HepG2 (cell line): Measurements from ENCODE around the gene GLIS1. TPM values are rescaled to one million over a fixed set of nuclear protein-coding genes. Genes with fewer than 3 reads are reported as not detected.

ENCODE experiments used
- ATAC-seq: fragments of 200-7000 bp; cut with Tn5 transposase; 3 replicates; pipeline ENCODE4 v1.9.1; 2020; ENCODE audit warnings: mild to moderate bottlenecking, moderate library complexity
- BruUV-seq: library from RNA; stranded (reverse); fragments of 400-500 nt; replicated peaks from 2 replicates; lab custom pipeline; 2021; lab: Mats Ljungman, UMichigan
- CTCF ChIA-PET: fragments of 300-600 bp; formaldehyde crosslinking; extraction: SDS; loops from one replicate; lab custom pipeline; 2021; ENCODE audit warnings: low total read pairs, inconsistent platforms, low intra/inter-chr PET ratio; lab: Yijun Ruan, JAX
- POLR2A ChIA-PET: fragments of 350-600 bp; sonication (Branson Sonifier 250); formaldehyde crosslinking; loops from one replicate; lab custom pipeline; 2020; ENCODE audit warnings: antibody characterized with exemption, inconsistent platforms; lab: Yijun Ruan, JAX
- DNase-seq: peaks from one replicate; pipeline ENCODE4 v3.0.0-alpha.2; 2015; ENCODE audit warnings: low spot score
- FAIRE-seq: peaks from 3 replicates; lab custom pipeline; 2011; peaks lifted over from hg19 to GRCh38; lab: Jason Lieb, UNC
- H2AFZ ChIP-seq: one replicate; pipeline ENCODE4 v1.6.1; 2011; ENCODE audit warnings: low read length, inconsistent platforms
- H3K27ac ChIP-seq: fragments of 300-600 bp; 3 replicates; pipeline ENCODE4 v1.8.0; 2011; ENCODE audit warnings: mixed run types, mild to moderate bottlenecking, mixed read lengths, low read length, inconsistent platforms; ENCODE audit not compliant: insufficient read depth; ENCODE audit errors: extremely low read length
- H3K27me3 ChIP-seq, 2 experiments: fragments of 200-600 bp in 1 of 2; 2 replicates in 1 of 2; 3 replicates in 1 of 2; pipeline versions ENCODE4 v1.6.0 to v1.8.0; 2011; ENCODE audit warnings: low read length in 2 of 2, mild to moderate bottlenecking in 2 of 2, moderate library complexity in 2 of 2, inconsistent platforms in 1 of 2; ENCODE audit not compliant: insufficient read depth in 2 of 2, control insufficient read depth in 1 of 2
- H3K36me3 ChIP-seq, 2 experiments: fragments of 200-600 bp in 1 of 2; replicated peaks in 1 of 2; 2 replicates in 1 of 2; 3 replicates in 1 of 2; pipeline versions ENCODE4 v1.5.1 to v1.8.0; 2011; ENCODE audit warnings: low read length in 2 of 2, inconsistent platforms in 1 of 2; ENCODE audit not compliant: insufficient read depth in 2 of 2, control insufficient read depth in 1 of 2
- H3K4me1 ChIP-seq: 2 replicates; pipeline ENCODE4 v1.5.1; 2012; ENCODE audit warnings: low read length, inconsistent platforms; ENCODE audit not compliant: insufficient read depth
- H3K4me2 ChIP-seq: 2 replicates; pipeline ENCODE4 v1.6.0; 2011; ENCODE audit warnings: low read depth, low read length, inconsistent platforms
- H3K4me3 ChIP-seq, 3 experiments: fragments of 200-600 bp in 1 of 3; sonication (generic), shearing (Covaris generic) in 1 of 3; replicated peaks in 1 of 3; 2 replicates each; pipeline ENCODE4 v1.5.1; 2011 to 2016; ENCODE audit warnings: low read length in 3 of 3, inconsistent platforms in 2 of 3, low read depth in 2 of 3, mild to moderate bottlenecking in 2 of 3, control low read depth in 1 of 3, mixed read lengths in 1 of 3; ENCODE audit not compliant: insufficient read depth in 1 of 3
- H3K79me2 ChIP-seq: one replicate; pipeline ENCODE4 v1.6.1; 2011; ENCODE audit warnings: low read length, inconsistent platforms; ENCODE audit not compliant: insufficient read depth
- H3K9ac ChIP-seq: 2 replicates; pipeline ENCODE4 v1.6.0; 2011; ENCODE audit warnings: mild to moderate bottlenecking, low read depth, low read length, inconsistent platforms; ENCODE audit not compliant: insufficient read depth
- H3K9me3 ChIP-seq: 2 replicates; pipeline ENCODE4 v1.5.1; 2012; ENCODE audit warnings: mild to moderate bottlenecking, low read length
- H4K20me1 ChIP-seq: 2 replicates; pipeline ENCODE4 v1.6.0; 2011; ENCODE audit warnings: inconsistent platforms, mild to moderate bottlenecking, low read length, moderate library complexity; ENCODE audit not compliant: insufficient read depth
- CAMTA2 ChIP-seq: sonication (generic); formaldehyde crosslinking; IDR thresholded peaks from 2 replicates; pipeline ENCODE4 v1.4.0; 2020; ENCODE audit warnings: mild to moderate bottlenecking, missing genetic modification reagents, borderline replicate concordance
- FOXP1 ChIP-seq, 2 experiments: fragments of 450-650 bp in 1 of 2; IDR thresholded peaks; 2 replicates each; pipeline ENCODE4 v1.6.1; 2017 to 2018; ENCODE audit warnings: antibody characterized with exemption in 1 of 2
- KLF9 ChIP-seq: IDR thresholded peaks from 2 replicates; pipeline ENCODE4 v1.6.1; 2016; ENCODE audit warnings: low read depth
- MIER2 ChIP-seq: IDR thresholded peaks from 2 replicates; pipeline ENCODE4 v1.6.1; 2016; ENCODE audit warnings: missing biosample characterization, missing genetic modification reagents
- ZNF547 ChIP-seq: sonication (generic); formaldehyde crosslinking; IDR thresholded peaks from 2 replicates; pipeline ENCODE4 v1.5.1; 2020; ENCODE audit warnings: mild to moderate bottlenecking, missing genetic modification reagents
- ZNF768 ChIP-seq: sonication (generic); formaldehyde crosslinking; IDR thresholded peaks from 2 replicates; pipeline ENCODE4 v1.4.0; 2020; ENCODE audit warnings: missing genetic modification reagents
- ZSCAN9 ChIP-seq: IDR thresholded peaks from 2 replicates; pipeline ENCODE4 v1.6.1; 2016; ENCODE audit warnings: borderline replicate concordance
- WGBS: methylation state at CpG from one replicate; pipeline ENCODE4 v1.1.6; 2017; ENCODE audit warnings: low lambda C conversion rate; 5-methylcytosine and 5-hydroxymethylcytosine counted together
- in situ Hi-C: cut with HindIII; loops from 2 replicates; pipeline ENCODE4 v1.10.0; 2017; ENCODE audit warnings: low pct_unique_long_range_greater_than_20kb; ENCODE audit not compliant: extremely low pct_ligation_motif_present
- intact Hi-C: fragments of 100-400 bp; cut with micrococcal nuclease; formaldehyde crosslinking; loops from one replicate; pipeline ENCODE4 v1.10.0; 2022; ENCODE audit not compliant: unreplicated experiment
- polyA plus RNA-seq, 8 experiments: library from polyadenylated mRNA; depleted of rRNA in 3 of 8; stranded (reverse) in 7 of 8; unstranded in 1 of 8; fragments of >200 nt; fragmentation: Illumina TruSeq in 4 of 8; extraction: Trizol in 4 of 8; gene quantifications; 2 replicates each; pipeline versions ENCODE4 v1.2.1 to v1.2.3, GENCODE V29; 2011 to 2016; ENCODE audit warnings: low read depth in 4 of 8, missing spikeins in 1 of 8, mixed read lengths in 1 of 8; ENCODE audit not compliant: insufficient read depth in 1 of 8
- total RNA-seq, 5 experiments: library from RNA; depleted of rRNA; stranded (reverse); fragments of >200 nt; fragmentation: Illumina TruSeq; extraction: Trizol; gene quantifications; 2 replicates each; pipeline ENCODE4 v1.2.3, GENCODE V29; 2016; ENCODE audit warnings: low read depth in 1 of 5
- TF ChIP-seq, protein P1 (sequence below): IDR thresholded peaks from 2 replicates; pipeline ENCODE4 v1.6.1; 2018; ENCODE audit warnings: missing genetic modification reagents
- TF ChIP-seq, protein P2 (sequence below): sonication (generic); formaldehyde crosslinking; IDR thresholded peaks from 2 replicates; pipeline ENCODE4 v1.8.1; 2023; ENCODE audit warnings: missing genetic modification reagents, inconsistent platforms, borderline replicate concordance
- TF ChIP-seq, protein P3 (sequence below): fragments of 450-650 bp; IDR thresholded peaks from 2 replicates; pipeline ENCODE4 v1.6.1; 2017; ENCODE audit warnings: mild to moderate bottlenecking
- TF ChIP-seq, protein P4 (sequence below): sonication (generic); formaldehyde crosslinking; IDR thresholded peaks from 2 replicates; pipeline ENCODE4 v1.5.0; 2020; ENCODE audit warnings: mild to moderate bottlenecking, missing genetic modification reagents

Gene GLIS1
- total and polyA plus RNA-seq, 2 of the 13 experiments (the other 11 are each of a cell fraction or from before 2014, with no cell fraction given) = 0.03 TPM; not detected in 1

DNA sequence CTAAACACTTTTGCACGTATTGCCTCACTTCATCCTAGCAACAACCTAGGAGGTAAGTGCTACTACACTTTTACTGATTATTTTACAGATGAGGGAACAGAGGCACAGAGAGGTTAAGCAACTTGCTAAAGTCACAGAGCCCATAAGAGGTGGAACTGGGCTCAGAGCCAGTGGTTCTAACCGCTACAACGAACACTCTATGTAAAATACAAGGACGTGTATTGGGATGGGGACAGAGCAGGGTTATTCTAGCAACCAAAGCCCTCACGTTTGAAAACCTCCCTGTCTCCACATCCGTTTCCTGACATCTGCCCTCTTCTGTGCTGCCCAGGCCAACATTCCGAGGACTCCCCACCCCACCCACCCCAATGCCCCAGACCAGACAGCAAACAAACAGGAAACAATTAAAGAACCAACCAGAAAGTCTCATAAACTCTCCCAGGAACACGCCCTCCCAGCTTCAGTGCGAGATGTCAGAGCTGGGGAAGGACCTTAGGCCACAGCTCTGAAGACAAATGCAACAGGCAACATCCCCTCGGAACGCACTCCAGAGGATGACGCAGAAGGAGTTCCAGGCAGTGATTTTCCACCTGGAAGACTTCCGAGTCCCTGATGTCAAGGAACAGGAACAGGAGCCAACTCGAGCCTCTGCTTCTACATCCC, 41.1 kb downstream of the GLIS1 start:
- H3K27ac ChIP-seq = no peak overlapping the region
- no peaks in the 10 kb centered on the region for H3K79me2 ChIP-seq
- H3K9ac ChIP-seq = no peak overlapping the region
- H3K4me1 ChIP-seq = no peaks in the 10 kb centered on the region
- in situ Hi-C loops = no loop called here
- TF ChIP-seq KLF9 (no peak), ZNF768 (CRISPR knock-in tag) (peak; percentile 14; the same call in 1 of the 2 replicates)
- TF ChIP-seq, protein P1, sequence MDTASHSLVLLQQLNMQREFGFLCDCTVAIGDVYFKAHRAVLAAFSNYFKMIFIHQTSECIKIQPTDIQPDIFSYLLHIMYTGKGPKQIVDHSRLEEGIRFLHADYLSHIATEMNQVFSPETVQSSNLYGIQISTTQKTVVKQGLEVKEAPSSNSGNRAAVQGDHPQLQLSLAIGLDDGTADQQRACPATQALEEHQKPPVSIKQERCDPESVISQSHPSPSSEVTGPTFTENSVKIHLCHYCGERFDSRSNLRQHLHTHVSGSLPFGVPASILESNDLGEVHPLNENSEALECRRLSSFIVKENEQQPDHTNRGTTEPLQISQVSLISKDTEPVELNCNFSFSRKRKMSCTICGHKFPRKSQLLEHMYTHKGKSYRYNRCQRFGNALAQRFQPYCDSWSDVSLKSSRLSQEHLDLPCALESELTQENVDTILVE (CRISPR knock-in tag) = no peak
- TF ChIP-seq, all 625 proteins: peak for 1
- DNase-seq = no peak
- Histone ChIP-seq H4K20me1 (no peaks in the 10 kb centered on the region), H3K27me3 (peaks cover 7 to 36% of the 10 kb centered on the region in 2 experiments; a peak in 4 of 5 replicates), H3K9me3 (no peaks in the 10 kb centered on the region), H3K4me3 (no peak overlapping the region), H2AFZ (no peak overlapping the region), H3K36me3 (no peaks in the 10 kb centered on the region), H3K4me2 (no peak overlapping the region)
- no peak for ATAC-seq
- CTCF ChIA-PET = no interaction called here
- 8% methylated on average over 7 of the region's 14 CpGs for WGBS
- intact Hi-C loops = no loop called here
- BruUV-seq = no TSS peak
- POLR2A ChIA-PET = no interaction called here
- FAIRE-seq = no peak

DNA sequence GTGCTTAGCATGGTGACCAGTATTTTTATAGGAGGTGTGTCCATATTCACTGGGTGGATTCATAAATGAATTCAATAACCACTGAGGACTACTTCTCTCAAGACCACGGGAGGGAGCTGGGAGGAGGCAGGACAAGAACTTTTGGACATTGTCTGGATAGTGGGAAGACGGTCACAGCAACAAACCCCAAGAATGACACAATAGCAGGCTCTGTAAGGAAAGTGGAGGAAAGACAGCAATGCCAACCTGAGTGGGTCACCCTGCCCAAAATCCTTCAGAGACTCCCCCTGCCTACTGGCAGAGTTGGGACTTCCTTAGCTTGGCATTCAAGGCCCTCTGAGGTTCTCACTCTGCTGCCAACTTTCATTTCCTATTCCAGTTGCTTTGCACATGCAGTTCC, 42.0 kb downstream of the GLIS1 start:
- Histone ChIP-seq H2AFZ (no peak overlapping the region), H3K4me2 (no peak overlapping the region), H3K9ac (no peak overlapping the region), H3K36me3 (no peaks in the 10 kb centered on the region), H3K79me2 (no peaks in the 10 kb centered on the region), H3K4me3 (no peak overlapping the region), H4K20me1 (no peaks in the 10 kb centered on the region), H3K4me1 (no peaks in the 10 kb centered on the region), H3K27ac (no peak overlapping the region), H3K27me3 (peaks cover 7 to 37% of the 10 kb centered on the region in 2 experiments; a peak in 4 of 5 replicates), H3K9me3 (no peaks in the 10 kb centered on the region)
- ChIA-PET POLR2A (no interaction called here), CTCF (no interaction called here)
- DNase-seq (no peak), ATAC-seq (no peak), FAIRE-seq (no peak)
- 13% methylated on average over 2 of the region's 2 CpGs for WGBS
- BruUV-seq = no TSS peak
- in situ Hi-C loops (no loop called here), intact Hi-C loops (no loop called here)
- TF ChIP-seq, protein P2, sequence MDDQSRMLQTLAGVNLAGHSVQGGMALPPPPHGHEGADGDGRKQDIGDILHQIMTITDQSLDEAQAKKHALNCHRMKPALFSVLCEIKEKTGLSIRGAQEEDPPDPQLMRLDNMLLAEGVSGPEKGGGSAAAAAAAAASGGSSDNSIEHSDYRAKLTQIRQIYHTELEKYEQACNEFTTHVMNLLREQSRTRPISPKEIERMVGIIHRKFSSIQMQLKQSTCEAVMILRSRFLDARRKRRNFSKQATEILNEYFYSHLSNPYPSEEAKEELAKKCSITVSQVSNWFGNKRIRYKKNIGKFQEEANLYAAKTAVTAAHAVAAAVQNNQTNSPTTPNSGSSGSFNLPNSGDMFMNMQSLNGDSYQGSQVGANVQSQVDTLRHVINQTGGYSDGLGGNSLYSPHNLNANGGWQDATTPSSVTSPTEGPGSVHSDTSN = no peak
- TF ChIP-seq MIER2 (CRISPR knock-in tag) = no peak
- no peak for TF ChIP-seq CAMTA2 (CRISPR knock-in tag)
- TF ChIP-seq, protein P3, sequence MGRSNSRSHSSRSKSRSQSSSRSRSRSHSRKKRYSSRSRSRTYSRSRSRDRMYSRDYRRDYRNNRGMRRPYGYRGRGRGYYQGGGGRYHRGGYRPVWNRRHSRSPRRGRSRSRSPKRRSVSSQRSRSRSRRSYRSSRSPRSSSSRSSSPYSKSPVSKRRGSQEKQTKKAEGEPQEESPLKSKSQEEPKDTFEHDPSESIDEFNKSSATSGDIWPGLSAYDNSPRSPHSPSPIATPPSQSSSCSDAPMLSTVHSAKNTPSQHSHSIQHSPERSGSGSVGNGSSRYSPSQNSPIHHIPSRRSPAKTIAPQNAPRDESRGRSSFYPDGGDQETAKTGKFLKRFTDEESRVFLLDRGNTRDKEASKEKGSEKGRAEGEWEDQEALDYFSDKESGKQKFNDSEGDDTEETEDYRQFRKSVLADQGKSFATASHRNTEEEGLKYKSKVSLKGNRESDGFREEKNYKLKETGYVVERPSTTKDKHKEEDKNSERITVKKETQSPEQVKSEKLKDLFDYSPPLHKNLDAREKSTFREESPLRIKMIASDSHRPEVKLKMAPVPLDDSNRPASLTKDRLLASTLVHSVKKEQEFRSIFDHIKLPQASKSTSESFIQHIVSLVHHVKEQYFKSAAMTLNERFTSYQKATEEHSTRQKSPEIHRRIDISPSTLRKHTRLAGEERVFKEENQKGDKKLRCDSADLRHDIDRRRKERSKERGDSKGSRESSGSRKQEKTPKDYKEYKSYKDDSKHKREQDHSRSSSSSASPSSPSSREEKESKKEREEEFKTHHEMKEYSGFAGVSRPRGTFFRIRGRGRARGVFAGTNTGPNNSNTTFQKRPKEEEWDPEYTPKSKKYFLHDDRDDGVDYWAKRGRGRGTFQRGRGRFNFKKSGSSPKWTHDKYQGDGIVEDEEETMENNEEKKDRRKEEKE = no peak
- no peak for TF ChIP-seq ZNF547
- no peak for TF ChIP-seq FOXP1 (IDR thresholded peaks at IDR 0.05)
- no peak for TF ChIP-seq FOXP1 (CRISPR knock-in tag; IDR thresholded peaks at IDR 0.05)
- no peak for TF ChIP-seq ZSCAN9 (CRISPR knock-in tag)
- TF ChIP-seq, protein P4, sequence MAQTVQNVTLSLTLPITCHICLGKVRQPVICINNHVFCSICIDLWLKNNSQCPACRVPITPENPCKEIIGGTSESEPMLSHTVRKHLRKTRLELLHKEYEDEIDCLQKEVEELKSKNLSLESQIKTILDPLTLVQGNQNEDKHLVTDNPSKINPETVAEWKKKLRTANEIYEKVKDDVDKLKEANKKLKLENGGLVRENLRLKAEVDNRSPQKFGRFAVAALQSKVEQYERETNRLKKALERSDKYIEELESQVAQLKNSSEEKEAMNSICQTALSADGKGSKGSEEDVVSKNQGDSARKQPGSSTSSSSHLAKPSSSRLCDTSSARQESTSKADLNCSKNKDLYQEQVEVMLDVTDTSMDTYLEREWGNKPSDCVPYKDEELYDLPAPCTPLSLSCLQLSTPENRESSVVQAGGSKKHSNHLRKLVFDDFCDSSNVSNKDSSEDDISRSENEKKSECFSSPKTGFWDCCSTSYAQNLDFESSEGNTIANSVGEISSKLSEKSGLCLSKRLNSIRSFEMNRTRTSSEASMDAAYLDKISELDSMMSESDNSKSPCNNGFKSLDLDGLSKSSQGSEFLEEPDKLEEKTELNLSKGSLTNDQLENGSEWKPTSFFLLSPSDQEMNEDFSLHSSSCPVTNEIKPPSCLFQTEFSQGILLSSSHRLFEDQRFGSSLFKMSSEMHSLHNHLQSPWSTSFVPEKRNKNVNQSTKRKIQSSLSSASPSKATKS (CRISPR knock-in tag) = no peak
